ENCODE measurements around the gene EMP3. TPM values are rescaled to one million over a fixed set of nuclear protein-coding genes. Genes with fewer than 3 reads are reported as not detected.
A peak's percentile ranks its signal among the peaks of the same experiment; 100 is the strongest.

Gene EMP3
- total and polyA plus RNA-seq, 9 of the 15 experiments (the other 6 are each of a cell fraction or from before 2014, with no cell fraction given): 123 to 386 (median 296) TPM

- TF ChIP-seq ARID4B (CRISPR knock-in tag; IDR thresholded peaks at IDR 0.05) (0 out of 2 replicates have a peak, but pooled peaks have one; percentile 3), PCBP2 (IDR thresholded peaks at IDR 0.05; ENCODE audit: low read depth, low read length, poor library complexity, severe bottlenecking) (no peak), SRSF3 (IDR thresholded peaks at IDR 0.05; ENCODE audit: insufficient read depth, low read length) (no peak), TCF3 (CRISPR knock-in tag; IDR thresholded peaks at IDR 0.05) (0 out of 2 replicates have a peak, but pooled peaks have one; percentile 16), POLR2G (IDR thresholded peaks at IDR 0.05; ENCODE audit: low read depth, low read length) (peak; percentile 88), POLR2B (IDR thresholded peaks at IDR 0.05; ENCODE audit: low read depth, partially characterized antibody) (peak; percentile 53), POU5F1 (IDR thresholded peaks at IDR 0.05; ENCODE audit: borderline replicate concordance, low read depth, low read length, partially characterized antibody) (no peak), ZNF124 (CRISPR knock-in tag; IDR thresholded peaks at IDR 0.05) (no peak), PRDM10 (IDR thresholded peaks at IDR 0.05; ENCODE audit: partially characterized antibody) (peak; percentile 38), ZNF740 (CRISPR knock-in tag; IDR thresholded peaks at IDR 0.05) (peak; percentile 37; the same call in 1 of the 2 replicates), ZNF740 (tag; IDR thresholded peaks at IDR 0.05) (no peak), KAT7 (CRISPR knock-in tag; IDR thresholded peaks at IDR 0.05; ENCODE audit: borderline replicate concordance) (no peak; the same call in 1 of the 2 replicates), KDM2B (CRISPR knock-in tag; IDR thresholded peaks at IDR 0.05) (peak; percentile 91), ATF7 (IDR thresholded peaks at IDR 0.05) (peak; percentile 61; the same call in 1 of the 2 replicates), MAX (CRISPR knock-in tag; IDR thresholded peaks at IDR 0.05) (peak; percentile 95), RAD21 (CRISPR knock-in tag; conservative IDR thresholded peaks at IDR 0.05 in 1 of 2, IDR thresholded peaks at IDR 0.05 in 1 of 2) (peak; percentile 98 to 99)
Observed at GRCh38 chr19:48333467-48334384, 8.4 kb downstream of the EMP3 start (continued).

Measured in K562 (cell line).